IMR-90 (cell line): Measurements from ENCODE around the gene C10orf71. TPM values are rescaled to one million over a fixed set of nuclear protein-coding genes. Genes with fewer than 3 reads are reported as not detected.

Experiments
- ATAC-seq: fragments of 200-7000 bp; cut with Tn5 transposase; 2 replicates; pipeline ENCODE4 v1.9.1; 2020; ENCODE audit warnings: low read depth, mild to moderate bottlenecking, moderate library complexity
- BruUV-seq: library from RNA; stranded (reverse); fragments of 400-500 nt; replicated peaks from 2 replicates; lab custom pipeline; 2021; lab: Mats Ljungman, UMichigan
- CTCF ChIA-PET: fragments of 300-600 bp; formaldehyde crosslinking; extraction: SDS; loops from one replicate; lab custom pipeline; 2021; ENCODE audit warnings: antibody characterized with exemption; lab: Yijun Ruan, JAX
- POLR2A ChIA-PET: fragments of 300-600 bp; sonication (Branson Sonifier 250); formaldehyde crosslinking; loops from one replicate; lab custom pipeline; 2022; ENCODE audit warnings: antibody characterized with exemption; ENCODE audit not compliant: unreplicated experiment; lab: Charles Lee
- DNase-seq: peaks from one replicate; pipeline ENCODE4 v3.0.0; 2013
- H2AFZ ChIP-seq: replicated peaks from 2 replicates; pipeline ENCODE3; 2013; ENCODE audit warnings: low read length, mild to moderate bottlenecking; ENCODE audit not compliant: poor library complexity
- H2AK5ac ChIP-seq: 2 replicates; pipeline ENCODE4 v1.6.1; 2013; ENCODE audit warnings: low read depth, low read length, inconsistent platforms
- H2AK9ac ChIP-seq: replicated peaks from 2 replicates; pipeline ENCODE3; 2013; ENCODE audit warnings: mild to moderate bottlenecking, low read depth, low read length, moderate library complexity; ENCODE audit not compliant: poor library complexity
- H2BK120ac ChIP-seq: 2 replicates; pipeline ENCODE4 v1.6.1; 2013; ENCODE audit warnings: low read depth, low read length, inconsistent platforms
- H2BK15ac ChIP-seq: 3 replicates; pipeline ENCODE4 v1.6.1; 2013; ENCODE audit warnings: low read depth, low read length, inconsistent platforms
- H2BK20ac ChIP-seq: 2 replicates; pipeline ENCODE4 v1.6.1; 2013; ENCODE audit warnings: low read depth, mild to moderate bottlenecking, inconsistent platforms, low read length, moderate library complexity
- H2BK5ac ChIP-seq: 2 replicates; pipeline ENCODE4 v1.6.1; 2013; ENCODE audit warnings: mild to moderate bottlenecking, low read depth, low read length, inconsistent platforms; ENCODE audit not compliant: poor library complexity, severe bottlenecking
- H3K14ac ChIP-seq: replicated peaks from 2 replicates; pipeline ENCODE4 v1.6.1; 2013; ENCODE audit warnings: low read depth, low read length, inconsistent platforms
- H3K18ac ChIP-seq: 2 replicates; pipeline ENCODE4 v1.6.1; 2013; ENCODE audit warnings: low read depth, low read length, control low read depth
- H3K23ac ChIP-seq: 2 replicates; pipeline ENCODE4 v1.6.1; 2013; ENCODE audit warnings: low read depth, low read length, inconsistent platforms
- H3K27ac ChIP-seq: 2 replicates; pipeline ENCODE4 v1.5.1; 2013; ENCODE audit warnings: mild to moderate bottlenecking, control low read depth, low read length; ENCODE audit not compliant: insufficient read depth
- H3K27me3 ChIP-seq: 2 replicates; pipeline ENCODE4 v1.6.1; 2013; ENCODE audit warnings: low read length; ENCODE audit not compliant: control insufficient read depth, insufficient read depth
- H3K36me3 ChIP-seq: 2 replicates; pipeline ENCODE4 v1.6.1; 2013; ENCODE audit warnings: low read length, mixed read lengths; ENCODE audit not compliant: control insufficient read depth, insufficient read depth
- H3K4ac ChIP-seq: 2 replicates; pipeline ENCODE4 v1.6.1; 2013; ENCODE audit warnings: low read depth, low read length, inconsistent platforms
- H3K4me1 ChIP-seq: 2 replicates; pipeline ENCODE4 v1.6.1; 2013; ENCODE audit warnings: low read length, mixed read lengths; ENCODE audit not compliant: control insufficient read depth, insufficient read depth
- H3K4me2 ChIP-seq: 2 replicates; pipeline ENCODE4 v1.6.1; 2013; ENCODE audit warnings: low read depth, mild to moderate bottlenecking, control low read depth, low read length, moderate library complexity
- H3K4me3 ChIP-seq: 2 replicates; pipeline ENCODE4 v1.5.1; 2013; ENCODE audit warnings: low read depth, mild to moderate bottlenecking, control low read depth, low read length, moderate library complexity; ENCODE audit not compliant: insufficient read depth
- H3K56ac ChIP-seq: 2 replicates; pipeline ENCODE4 v1.6.1; 2013; ENCODE audit warnings: low read length, inconsistent platforms; ENCODE audit not compliant: insufficient read depth; ENCODE audit errors: extremely low read depth
- H3K79me1 ChIP-seq, 2 experiments: 2 replicates each; pipeline ENCODE4 v1.6.1; 2013; ENCODE audit warnings: low read length in 2 of 2, inconsistent platforms in 1 of 2, low read depth in 1 of 2
- H3K9ac ChIP-seq: 2 replicates; pipeline ENCODE4 v1.6.1; 2013; ENCODE audit warnings: low read depth, low read length, control low read depth
- H3K9me1 ChIP-seq: 2 replicates; pipeline ENCODE4 v1.6.1; 2013; ENCODE audit warnings: low read length, inconsistent platforms; ENCODE audit not compliant: insufficient read depth
- H3K9me3 ChIP-seq: 2 replicates; pipeline ENCODE4 v1.6.1; 2013; ENCODE audit warnings: low read length; ENCODE audit not compliant: control insufficient read depth, insufficient read depth
- H4K20me1 ChIP-seq: 2 replicates; pipeline ENCODE4 v1.6.1; 2013; ENCODE audit warnings: low read length, inconsistent platforms; ENCODE audit not compliant: insufficient read depth
- H4K5ac ChIP-seq: 2 replicates; pipeline ENCODE4 v1.6.1; 2013; ENCODE audit warnings: mild to moderate bottlenecking, low read depth, low read length, control low read depth
- H4K8ac ChIP-seq, 2 experiments: 2 replicates each; pipeline ENCODE4 v1.6.1; 2013; ENCODE audit warnings: low read depth in 2 of 2, low read length in 2 of 2, control low read depth in 1 of 2, inconsistent platforms in 1 of 2
- H4K91ac ChIP-seq: 2 replicates; pipeline ENCODE4 v1.6.1; 2013; ENCODE audit warnings: low read depth, low read length, inconsistent platforms; ENCODE audit not compliant: insufficient read depth
- BHLHE40 ChIP-seq: fragments of 150-350 bp; IDR thresholded peaks from 2 replicates; pipeline ENCODE4 v1.6.1; 2016; ENCODE audit warnings: mild to moderate bottlenecking, low read depth, low read length
- CEBPB ChIP-seq: IDR thresholded peaks from 2 replicates; pipeline ENCODE4 v1.6.1; 2012; ENCODE audit warnings: low read depth, low read length, improper control_type of control experiment
- CHD1 ChIP-seq: IDR thresholded peaks from 2 replicates; pipeline ENCODE4 v1.6.1; 2012; ENCODE audit warnings: low read depth, low read length, improper control_type of control experiment
- CTCF ChIP-seq: conservative IDR thresholded peaks from 2 replicates; pipeline ENCODE4 v1.5.1; 2012; ENCODE audit warnings: mild to moderate bottlenecking, low read depth, low read length, improper control_type of control experiment
- FOS ChIP-seq: fragments of 150-350 bp; IDR thresholded peaks from 2 replicates; pipeline ENCODE4 v1.6.1; 2016; ENCODE audit warnings: low read depth, low read length
- MAFK ChIP-seq: IDR thresholded peaks from 2 replicates; pipeline ENCODE4 v1.6.1; 2012; ENCODE audit warnings: low read depth, low read length, improper control_type of control experiment
- MAZ ChIP-seq: IDR thresholded peaks from 2 replicates; pipeline ENCODE4 v1.6.1; 2012; ENCODE audit warnings: low read depth, mild to moderate bottlenecking, low read length, improper control_type of control experiment, moderate library complexity, borderline replicate concordance
- MXI1 ChIP-seq: IDR thresholded peaks from 2 replicates; pipeline ENCODE4 v1.6.1; 2012; ENCODE audit warnings: low read depth, mild to moderate bottlenecking, low read length, moderate library complexity, borderline replicate concordance
- NFE2L2 ChIP-seq: fragments of 150-350 bp; IDR thresholded peaks from 2 replicates; pipeline ENCODE4 v1.6.1; 2016; ENCODE audit warnings: low read depth, mild to moderate bottlenecking, low read length
- POLR2A ChIP-seq: IDR thresholded peaks from 2 replicates; pipeline ENCODE4 v1.6.1; 2012; ENCODE audit warnings: mild to moderate bottlenecking, low read depth, low read length
- RAD21 ChIP-seq: IDR thresholded peaks from 2 replicates; pipeline ENCODE4 v1.6.1; 2012; ENCODE audit warnings: low read length, improper control_type of control experiment
- RCOR1 ChIP-seq: IDR thresholded peaks from 2 replicates; pipeline ENCODE4 v1.6.1; 2012; ENCODE audit warnings: mild to moderate bottlenecking, low read length, improper control_type of control experiment; ENCODE audit not compliant: insufficient replicate concordance
- SMC3 ChIP-seq: fragments of 150-350 bp; IDR thresholded peaks from 2 replicates; pipeline ENCODE4 v1.6.1; 2016; ENCODE audit warnings: low read depth, mild to moderate bottlenecking, antibody characterized with exemption, low read length, moderate library complexity
- WGBS, 2 experiments: methylation state at CpG; one replicate each; pipeline versions ENCODE4 v1.1.5 to v1.1.7; 2013; ENCODE audit warnings: missing lambda C conversion rate in 2 of 2; ENCODE audit not compliant: insufficient read length in 1 of 2; ENCODE audit errors: extremely low coverage in 2 of 2; 5-methylcytosine and 5-hydroxymethylcytosine counted together
- dilution Hi-C: fragments of 300-500 bp; cut with HindIII; formaldehyde crosslinking; loops from one replicate; pipeline ENCODE4 v1.14.3; 2018; ENCODE audit warnings: low sequenced_read_pairs; ENCODE audit not compliant: unreplicated experiment
- in situ Hi-C: fragments of 300-500 bp; cut with MboI; formaldehyde crosslinking; loops from 3 replicates; pipeline ENCODE4 v1.14.3; 2019; ENCODE audit warnings: low sequenced_read_pairs, inconsistent platforms, mixed read lengths
- intact Hi-C: fragments of 100-400 bp; cut with micrococcal nuclease; formaldehyde crosslinking; loops from 2 replicates; pipeline ENCODE4 v1.10.0; 2022
- polyA plus RNA-seq, 3 experiments: library from polyadenylated mRNA; depleted of rRNA; stranded (reverse); fragments of >200 nt; gene quantifications; 2 replicates each; pipeline ENCODE4 v1.2.3, GENCODE V29; 2012; ENCODE audit warnings: low replicate concordance in 1 of 3
- total RNA-seq: library from RNA; depleted of rRNA; stranded (reverse); fragments of >200 nt; gene quantifications from 2 replicates; pipeline ENCODE4 v1.2.3, GENCODE V29; 2012
- TF ChIP-seq, protein P1 (sequence below): fragments of 150-350 bp; IDR thresholded peaks from 2 replicates; pipeline ENCODE4 v1.6.1; 2016; ENCODE audit warnings: low read depth, mild to moderate bottlenecking, low read length, moderate library complexity, borderline replicate concordance

The C10orf71 gene
- total and polyA plus RNA-seq, 2 of the 4 experiments (the other 2 are of a cell fraction) = not detected

DNA sequence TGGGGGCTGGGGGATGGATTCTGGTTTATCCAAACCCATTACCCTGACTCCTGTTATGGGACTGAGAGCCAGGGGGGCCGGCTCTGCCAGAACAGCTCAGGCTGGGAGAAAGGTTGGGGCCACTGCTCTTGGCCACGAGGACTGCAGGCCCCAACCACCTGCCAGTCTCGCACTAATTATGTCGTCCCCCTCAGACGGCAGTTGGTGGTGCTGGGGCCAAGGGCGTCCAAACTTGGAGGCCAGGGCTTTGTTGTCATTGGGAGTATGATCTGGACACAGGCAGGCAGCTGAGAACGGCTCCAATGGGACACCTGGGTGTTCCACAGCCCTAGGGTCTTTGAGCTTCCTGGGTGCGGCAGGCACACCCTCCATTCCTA lies 62.2 kb downstream of the C10orf71 start (continued):
- TF ChIP-seq, protein P1, sequence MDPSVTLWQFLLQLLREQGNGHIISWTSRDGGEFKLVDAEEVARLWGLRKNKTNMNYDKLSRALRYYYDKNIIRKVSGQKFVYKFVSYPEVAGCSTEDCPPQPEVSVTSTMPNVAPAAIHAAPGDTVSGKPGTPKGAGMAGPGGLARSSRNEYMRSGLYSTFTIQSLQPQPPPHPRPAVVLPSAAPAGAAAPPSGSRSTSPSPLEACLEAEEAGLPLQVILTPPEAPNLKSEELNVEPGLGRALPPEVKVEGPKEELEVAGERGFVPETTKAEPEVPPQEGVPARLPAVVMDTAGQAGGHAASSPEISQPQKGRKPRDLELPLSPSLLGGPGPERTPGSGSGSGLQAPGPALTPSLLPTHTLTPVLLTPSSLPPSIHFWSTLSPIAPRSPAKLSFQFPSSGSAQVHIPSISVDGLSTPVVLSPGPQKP = no peak
- TF ChIP-seq SMC3 = no peak

- Histone ChIP-seq H3K36me3 (no peaks in the 10 kb centered on the region), H3K56ac (no peak overlapping the region), H2BK120ac (no peak overlapping the region), H2BK5ac (no peak overlapping the region), H2AK9ac (no peak overlapping the region), H3K27ac (no peak overlapping the region), H3K9ac (no peak overlapping the region), H3K4me3 (no peak overlapping the region), H3K23ac (no peak overlapping the region), H2BK20ac (no peak overlapping the region), H3K4me2 (no peak overlapping the region), H3K79me1 (no peaks in the 10 kb centered on the region), H3K18ac (no peak overlapping the region), H3K9me3 (peaks cover 2% of the 10 kb centered on the region; the same call in 1 of the 2 replicates), H2BK15ac (no peak overlapping the region), H3K4me1 (no peaks in the 10 kb centered on the region), H4K5ac (no peak overlapping the region), H2AFZ (no peak overlapping the region), H3K14ac (no peak overlapping the region), H4K8ac (no peak overlapping the region), H3K27me3 (peaks cover 5% of the 10 kb centered on the region; the same call in 1 of the 2 replicates), H3K4ac (no peak overlapping the region), H4K91ac (no peak overlapping the region), H3K9me1 (no peaks in the 10 kb centered on the region), H4K20me1 (no peaks in the 10 kb centered on the region), H2AK5ac (no peak overlapping the region)
- intact Hi-C loops = no loop called here
- dilution Hi-C loops = no loop called here
- ChIA-PET POLR2A (no interaction called here), CTCF (no interaction called here)
- DNase-seq (no peak), ATAC-seq (no peak)
- WGBS, 2 experiments = 65% methylated on average over 4 of the region's 11 CpGs; no CpG with 5 or more reads in 1 of the 2 experiments
- no TSS peak for BruUV-seq
- in situ Hi-C loops = no loop called here
- TF ChIP-seq POLR2A (no peak), NFE2L2 (no peak), RAD21 (no peak), RCOR1 (no peak), MXI1 (no peak), MAZ (no peak), CHD1 (no peak), MAFK (no peak), BHLHE40 (no peak), FOS (no peak), SMC3 (no peak), CTCF (no peak), CEBPB (no peak)
These were observed 63.0 kb downstream of the C10orf71 start for GRCh38 chr10:49361735-49362568.
